ENCODE data around the gene E2F3. TPM values are rescaled to one million over a fixed set of nuclear protein-coding genes. Genes with fewer than 3 reads are reported as not detected.

Gene E2F3
- total and polyA plus RNA-seq, 12 donors = 5.2 to 12.0 (median 7.8) TPM

- no peaks in the 10 kb centered on the region for H3K36me3 ChIP-seq (replicated peaks in 1 of 2)
- no peak for TF ChIP-seq POLR2A (IDR thresholded peaks at IDR 0.05)
- TF ChIP-seq, protein P1, sequence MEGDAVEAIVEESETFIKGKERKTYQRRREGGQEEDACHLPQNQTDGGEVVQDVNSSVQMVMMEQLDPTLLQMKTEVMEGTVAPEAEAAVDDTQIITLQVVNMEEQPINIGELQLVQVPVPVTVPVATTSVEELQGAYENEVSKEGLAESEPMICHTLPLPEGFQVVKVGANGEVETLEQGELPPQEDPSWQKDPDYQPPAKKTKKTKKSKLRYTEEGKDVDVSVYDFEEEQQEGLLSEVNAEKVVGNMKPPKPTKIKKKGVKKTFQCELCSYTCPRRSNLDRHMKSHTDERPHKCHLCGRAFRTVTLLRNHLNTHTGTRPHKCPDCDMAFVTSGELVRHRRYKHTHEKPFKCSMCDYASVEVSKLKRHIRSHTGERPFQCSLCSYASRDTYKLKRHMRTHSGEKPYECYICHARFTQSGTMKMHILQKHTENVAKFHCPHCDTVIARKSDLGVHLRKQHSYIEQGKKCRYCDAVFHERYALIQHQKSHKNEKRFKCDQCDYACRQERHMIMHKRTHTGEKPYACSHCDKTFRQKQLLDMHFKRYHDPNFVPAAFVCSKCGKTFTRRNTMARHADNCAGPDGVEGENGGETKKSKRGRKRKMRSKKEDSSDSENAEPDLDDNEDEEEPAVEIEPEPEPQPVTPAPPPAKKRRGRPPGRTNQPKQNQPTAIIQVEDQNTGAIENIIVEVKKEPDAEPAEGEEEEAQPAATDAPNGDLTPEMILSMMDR (IDR thresholded peaks at IDR 0.05) = no peak
- intact Hi-C loops (cut with DNase I) = no loop called here
- H3K27me3 ChIP-seq = no peaks in the 10 kb centered on the region
- H3K4me3 ChIP-seq = no peak overlapping the region
- no peaks in the 10 kb centered on the region for H3K9me3 ChIP-seq (replicated peaks in 1 of 3)
- 94 to 98% (median 97%) methylated on average over 3 of the region's 3 CpGs for WGBS, 4 donors
- no peaks in the 10 kb centered on the region for H3K4me1 ChIP-seq (replicated peaks in 1 of 2)
- DNase-seq = no peak
- no peak overlapping the region for H3K27ac ChIP-seq
These were observed 31.6 kb downstream of the E2F3 start for GRCh38 chr6:20433321-20433720.

DNA sequence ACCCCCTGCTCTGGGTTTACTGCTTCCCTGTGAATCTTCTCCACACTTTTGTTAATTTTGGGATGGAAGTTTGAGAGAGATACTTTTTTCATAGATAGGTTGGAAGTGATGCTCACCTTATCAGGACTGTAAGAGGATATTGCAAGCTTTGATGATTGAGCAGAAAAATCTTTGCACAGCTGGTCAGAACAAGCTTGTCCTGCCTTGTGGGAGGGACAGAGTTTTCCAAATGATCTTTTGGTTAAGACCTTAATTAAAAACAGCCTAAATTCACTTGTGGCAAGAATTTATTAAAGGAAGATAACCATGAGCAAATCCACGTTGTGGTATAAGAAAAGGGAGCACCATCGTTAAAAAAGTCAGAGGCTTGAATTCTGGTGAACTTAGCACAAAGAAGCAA, 32.2 kb downstream of the E2F3 start:
- no peak for DNase-seq
- Histone ChIP-seq H3K27me3 (no peaks in the 10 kb centered on the region), H3K4me1 (replicated peaks in 1 of 2) (no peaks in the 10 kb centered on the region), H3K4me3 (no peak overlapping the region), H3K36me3 (replicated peaks in 1 of 2) (no peaks in the 10 kb centered on the region), H3K27ac (no peak overlapping the region), H3K9me3 (replicated peaks in 1 of 3) (no peaks in the 10 kb centered on the region)
- intact Hi-C loops (cut with DNase I) = no loop called here
- 84 to 92% (median 86%) methylated on average over 2 of the region's 2 CpGs for WGBS, 4 donors
- TF ChIP-seq, protein P1 (IDR thresholded peaks at IDR 0.05) = no peak
- TF ChIP-seq POLR2A (IDR thresholded peaks at IDR 0.05) = no peak

- intact Hi-C loops (cut with DNase I) = no loop called here
These were observed 33.1 kb downstream of the E2F3 start for GRCh38 chr6:20434766-20435165.

DNA sequence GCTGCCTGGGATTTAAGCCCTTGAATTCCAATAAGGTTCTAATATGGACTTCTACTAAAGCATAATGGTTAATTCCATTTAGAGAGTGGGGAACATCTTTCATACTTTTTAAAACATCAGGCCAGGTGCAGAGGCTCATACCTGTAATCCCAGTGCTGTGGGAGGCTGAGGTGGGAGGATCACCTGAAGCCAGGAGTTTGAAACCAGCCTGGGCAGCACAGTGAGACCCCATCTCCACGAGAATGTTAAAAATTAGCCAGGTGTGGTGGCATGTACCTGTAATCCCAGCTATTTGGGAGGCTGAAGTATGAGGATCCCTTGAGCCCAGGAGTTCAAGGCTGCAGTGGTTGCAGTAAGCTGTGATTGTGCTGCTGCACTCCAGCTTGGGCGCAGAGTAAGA, 35.0 kb downstream of the E2F3 start:
- no peak overlapping the region for H3K27ac ChIP-seq
- no peaks in the 10 kb centered on the region for H3K27me3 ChIP-seq
- H3K36me3 ChIP-seq (replicated peaks in 1 of 2) = no peaks in the 10 kb centered on the region
- no peak for DNase-seq
- no peaks in the 10 kb centered on the region for H3K9me3 ChIP-seq (replicated peaks in 1 of 3)
- intact Hi-C loops (cut with DNase I) = no loop called here
- TF ChIP-seq, protein P1 (IDR thresholded peaks at IDR 0.05) = no peak
- no peak for TF ChIP-seq POLR2A (IDR thresholded peaks at IDR 0.05)
- no peak overlapping the region for H3K4me3 ChIP-seq
- WGBS, 4 donors = 78 to 100% (median 99%) methylated on average over 1 to 2 of the region's 2 CpGs
- H3K4me1 ChIP-seq (replicated peaks in 1 of 2) = no peaks in the 10 kb centered on the region

More at GRCh38 chr6:20434766-20435165, 33.1 kb downstream of the E2F3 start:
- Histone ChIP-seq H3K27me3 (no peaks in the 10 kb centered on the region), H3K4me1 (replicated peaks in 1 of 2) (no peaks in the 10 kb centered on the region), H3K9me3 (replicated peaks in 1 of 3) (no peaks in the 10 kb centered on the region), H3K36me3 (replicated peaks in 1 of 2) (no peaks in the 10 kb centered on the region), H3K4me3 (no peak overlapping the region), H3K27ac (no peak overlapping the region)
- 97 to 98% (median 97%) methylated on average over 6 of the region's 6 CpGs for WGBS, 4 donors
- TF ChIP-seq POLR2A (IDR thresholded peaks at IDR 0.05) = no peak
- TF ChIP-seq, protein P1 (IDR thresholded peaks at IDR 0.05) = no peak
- DNase-seq = no peak

Measured in adrenal gland (tissue), 12 donors.